Neural cell (in vitro differentiated cells): ENCODE data around the gene LSAMP. TPM values are rescaled to one million over a fixed set of nuclear protein-coding genes. Genes with fewer than 3 reads are reported as not detected.

Experiments
- H2AFZ ChIP-seq: fragments of 200-600, 300-800 bp; sonication (generic), shearing (Covaris generic); 2 replicates; pipeline ENCODE4 v1.6.0; 2014; ENCODE audit warnings: low read depth, mild to moderate bottlenecking, antibody characterized with exemption, low read length, moderate library complexity
- H3F3A ChIP-seq: fragments of 200-600 bp; shearing (Covaris generic); 2 replicates; pipeline ENCODE4 v1.6.1; 2016; ENCODE audit warnings: mild to moderate bottlenecking, moderate library complexity, mixed read lengths, antibody characterized with exemption, low read length; ENCODE audit not compliant: insufficient read depth, poor library complexity, severe bottlenecking
- H3K27ac ChIP-seq: fragments of 200-600, 300-800 bp; sonication (generic), shearing (Covaris generic); 2 replicates; pipeline ENCODE4 v1.5.1; 2014; ENCODE audit warnings: mild to moderate bottlenecking, low read length, moderate library complexity
- H3K27me3 ChIP-seq: fragments of 300-800, 200-600 bp; sonication (generic), shearing (Covaris generic); 2 replicates; pipeline ENCODE4 v1.6.0; 2014; ENCODE audit warnings: mild to moderate bottlenecking, low read depth, low read length, moderate library complexity; ENCODE audit not compliant: insufficient read depth
- H3K36me3 ChIP-seq: fragments of 300-800, 200-600 bp; sonication (generic), shearing (Covaris generic); 2 replicates; pipeline ENCODE4 v1.5.1; 2014; ENCODE audit warnings: mild to moderate bottlenecking, antibody characterized with exemption, low read length, moderate library complexity; ENCODE audit not compliant: insufficient read depth
- H3K4me2 ChIP-seq: fragments of 300-800, 200-600 bp; sonication (generic), shearing (Covaris generic); 2 replicates; pipeline ENCODE4 v1.6.0; 2014; ENCODE audit warnings: mild to moderate bottlenecking, low read length
- H3K4me3 ChIP-seq: fragments of 300-800, 200-600 bp; sonication (generic), shearing (Covaris generic); 2 replicates; pipeline ENCODE4 v1.5.1; 2014; ENCODE audit warnings: mild to moderate bottlenecking, low read length, moderate library complexity
- H3K79me2 ChIP-seq: fragments of 200-600 bp; shearing (Covaris generic); replicated peaks from 2 replicates; pipeline ENCODE4 v1.6.0; 2014; ENCODE audit warnings: mild to moderate bottlenecking, low read length, moderate library complexity; ENCODE audit not compliant: insufficient read depth
- H3K9ac ChIP-seq: fragments of 300-800, 200-600 bp; sonication (generic), shearing (Covaris generic); 2 replicates; pipeline ENCODE4 v1.6.1; 2016; ENCODE audit warnings: mild to moderate bottlenecking, low read length, mixed read lengths
- H3K9me2 ChIP-seq: fragments of 200-600 bp; shearing (Covaris generic); 2 replicates; pipeline ENCODE4 v1.6.1; 2016; ENCODE audit warnings: mild to moderate bottlenecking, low read length, mixed read lengths; ENCODE audit not compliant: insufficient read depth
- H3K9me3 ChIP-seq: fragments of 200-600, 300-800 bp; sonication (generic), shearing (Covaris generic); 2 replicates; pipeline ENCODE4 v1.6.1; 2016; ENCODE audit warnings: mild to moderate bottlenecking, mixed run types, low read length, moderate library complexity, mixed read lengths
- H4K20me1 ChIP-seq: fragments of 200-600 bp; shearing (Covaris generic); 2 replicates; pipeline ENCODE4 v1.6.1; 2016; ENCODE audit warnings: mild to moderate bottlenecking, mixed run types; ENCODE audit not compliant: insufficient read depth
- CTCF ChIP-seq: fragments of 450-650 bp; IDR thresholded peaks from 2 replicates; pipeline ENCODE4 v1.5.1; 2014; ENCODE audit warnings: antibody characterized with exemption, mild to moderate bottlenecking, moderate library complexity; ENCODE audit not compliant: poor library complexity, severe bottlenecking
- EP300 ChIP-seq: fragments of 450-650 bp; conservative IDR thresholded peaks from 2 replicates; pipeline ENCODE4 v1.6.1; 2014; ENCODE audit warnings: antibody characterized with exemption, mild to moderate bottlenecking, moderate library complexity; ENCODE audit not compliant: poor library complexity, severe bottlenecking
- EZH2 ChIP-seq: fragments of 200-600, 300-800 bp; shearing (Covaris generic), sonication (generic); IDR thresholded peaks from 2 replicates; pipeline ENCODE4 v1.6.1; 2014; ENCODE audit warnings: antibody characterized with exemption, low read length, borderline replicate concordance, mild to moderate bottlenecking; ENCODE audit not compliant: insufficient read depth, poor library complexity, severe bottlenecking
- MXI1 ChIP-seq: fragments of 450-650 bp; conservative IDR thresholded peaks from 2 replicates; pipeline ENCODE4 v1.6.1; 2014; ENCODE audit warnings: antibody characterized with exemption, mild to moderate bottlenecking; ENCODE audit not compliant: poor library complexity, severe bottlenecking
- POLR2AphosphoS5 ChIP-seq: IDR thresholded peaks from 2 replicates; pipeline ENCODE4 v1.6.1; 2012
- RAD21 ChIP-seq: fragments of 450-650 bp; conservative IDR thresholded peaks from 2 replicates; pipeline ENCODE4 v1.6.1; 2014; ENCODE audit warnings: antibody characterized with exemption, mild to moderate bottlenecking, moderate library complexity
- REST ChIP-seq: IDR thresholded peaks from 2 replicates; pipeline ENCODE4 v1.6.1; 2012; ENCODE audit warnings: borderline replicate concordance
- SMC3 ChIP-seq: fragments of 450-650 bp; conservative IDR thresholded peaks from 2 replicates; pipeline ENCODE4 v1.6.1; 2014; ENCODE audit warnings: antibody characterized with exemption, mild to moderate bottlenecking, moderate library complexity; ENCODE audit not compliant: poor library complexity
- TAF1 ChIP-seq: IDR thresholded peaks from 2 replicates; pipeline ENCODE4 v1.6.1; 2012; ENCODE audit warnings: low read depth
- polyA plus RNA-seq: library from polyadenylated mRNA; depleted of rRNA; stranded (reverse); fragments of >200 nt; gene quantifications from 2 replicates; pipeline ENCODE4 v1.2.3, GENCODE V29; 2014

LSAMP gene
- polyA plus RNA-seq, 1 donor from 2014 or later = 93.6 TPM

GRCh38 chr3:116118475-116119169, 326.7 kb downstream of the LSAMP start:
- H3F3A ChIP-seq = no peaks in the 10 kb centered on the region
- H3K36me3 ChIP-seq = no peaks in the 10 kb centered on the region
- TF ChIP-seq MXI1 = no peak
- no peak for TF ChIP-seq POLR2AphosphoS5
- no peak for TF ChIP-seq EP300
- TF ChIP-seq SMC3 = no peak
- TF ChIP-seq CTCF = no peak
- TF ChIP-seq TAF1 = no peak
- no peak for TF ChIP-seq EZH2
- TF ChIP-seq RAD21 = no peak
- no peak for TF ChIP-seq REST
- H3K4me2 ChIP-seq = no peak overlapping the region
- H3K9me3 ChIP-seq = no peaks in the 10 kb centered on the region
- no peaks in the 10 kb centered on the region for H3K27me3 ChIP-seq
- no peaks in the 10 kb centered on the region for H3K79me2 ChIP-seq
- H3K4me3 ChIP-seq = no peak overlapping the region
- H3K9me2 ChIP-seq = no peaks in the 10 kb centered on the region
- no peak overlapping the region for H3K27ac ChIP-seq
- no peaks in the 10 kb centered on the region for H4K20me1 ChIP-seq
- no peak overlapping the region for H2AFZ ChIP-seq
- H3K9ac ChIP-seq = no peak overlapping the region

GRCh38 chr3:116114586-116114985, 330.7 kb downstream of the LSAMP start:
- H3K27me3 ChIP-seq = no peaks in the 10 kb centered on the region
- no peaks in the 10 kb centered on the region for H3F3A ChIP-seq
- no peak overlapping the region for H3K27ac ChIP-seq
- H4K20me1 ChIP-seq = no peaks in the 10 kb centered on the region
- H3K4me2 ChIP-seq = no peak overlapping the region
- no peak for TF ChIP-seq EZH2
- no peak for TF ChIP-seq REST
- no peak for TF ChIP-seq CTCF
- no peak for TF ChIP-seq RAD21
- no peak for TF ChIP-seq EP300
- no peak for TF ChIP-seq SMC3
- TF ChIP-seq POLR2AphosphoS5 = no peak
- no peak for TF ChIP-seq MXI1
- no peak for TF ChIP-seq TAF1
- no peaks in the 10 kb centered on the region for H3K9me2 ChIP-seq
- no peaks in the 10 kb centered on the region for H3K9me3 ChIP-seq
- H3K9ac ChIP-seq = no peak overlapping the region
- H3K36me3 ChIP-seq = no peaks in the 10 kb centered on the region
- H3K4me3 ChIP-seq = no peak overlapping the region
- no peak overlapping the region for H2AFZ ChIP-seq
- no peaks in the 10 kb centered on the region for H3K79me2 ChIP-seq
